HTR-8/SVneo (cell line): ENCODE data around the gene ZNF841.
"Not testable (repeated sequence)": the region's sequence is repeated elsewhere in the genome, so short reads cannot be mapped to it uniquely, and the experiment has no call there.

ENCODE experiments used
- DNase-seq: peaks from one replicate; pipeline ENCODE4 v3.0.0; 2011; ENCODE audit warnings: low spot score, mixed read lengths; ENCODE audit not compliant: insufficient read length
- FAIRE-seq: peaks from 2 replicates; lab custom pipeline; 2011; peaks lifted over from hg19 to GRCh38; lab: Jason Lieb, UNC

The ZNF841 gene

DNA sequence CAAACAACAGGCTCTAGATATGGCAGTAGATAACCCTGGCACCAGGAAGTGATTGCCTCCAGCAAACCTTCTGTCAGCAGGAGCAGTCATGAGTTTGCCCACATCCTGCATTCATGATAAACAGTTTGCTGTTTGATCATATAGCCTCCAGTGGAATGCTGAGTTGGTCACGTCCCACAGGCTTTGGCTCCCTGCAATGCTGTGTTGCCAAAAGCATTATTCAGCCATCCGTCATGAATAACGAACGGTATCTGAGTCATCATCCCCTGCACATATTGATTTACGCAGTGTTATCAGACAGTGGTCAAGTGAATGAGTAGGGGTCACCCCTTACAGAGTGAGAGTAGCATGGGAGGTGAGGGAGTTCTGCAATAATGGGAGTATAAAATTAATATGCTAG lies 25.1 kb downstream of the ZNF841 start:
- peak; percentile 92 for FAIRE-seq
- no peak for DNase-seq

DNA sequence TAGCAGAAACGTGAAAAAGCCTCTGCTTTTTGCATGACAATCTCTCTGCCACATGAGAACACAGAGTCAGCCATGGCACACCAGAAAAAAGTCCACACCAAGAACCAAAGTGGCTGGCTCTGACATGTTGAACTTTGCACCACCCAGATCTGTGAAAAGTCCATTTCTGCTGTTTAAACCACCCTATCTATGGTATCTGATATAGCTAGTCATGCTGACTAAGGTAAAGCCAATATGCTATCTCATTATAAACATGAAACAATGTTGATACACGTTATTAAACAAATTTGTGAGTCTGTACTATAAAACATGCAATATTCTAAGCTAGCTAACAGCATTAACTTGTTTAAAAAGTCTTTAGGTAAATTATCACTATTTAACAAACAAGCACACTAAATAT lies 25.9 kb downstream of the ZNF841 start:
- FAIRE-seq = no peak
- DNase-seq = no peak

- FAIRE-seq = no peak
- no peak for DNase-seq
These were observed 29.2 kb downstream of the ZNF841 start for GRCh38 chr19:52066258-52066863.

- no peak for FAIRE-seq
These were observed 30.2 kb downstream of the ZNF841 start for GRCh38 chr19:52065399-52065798.

DNA sequence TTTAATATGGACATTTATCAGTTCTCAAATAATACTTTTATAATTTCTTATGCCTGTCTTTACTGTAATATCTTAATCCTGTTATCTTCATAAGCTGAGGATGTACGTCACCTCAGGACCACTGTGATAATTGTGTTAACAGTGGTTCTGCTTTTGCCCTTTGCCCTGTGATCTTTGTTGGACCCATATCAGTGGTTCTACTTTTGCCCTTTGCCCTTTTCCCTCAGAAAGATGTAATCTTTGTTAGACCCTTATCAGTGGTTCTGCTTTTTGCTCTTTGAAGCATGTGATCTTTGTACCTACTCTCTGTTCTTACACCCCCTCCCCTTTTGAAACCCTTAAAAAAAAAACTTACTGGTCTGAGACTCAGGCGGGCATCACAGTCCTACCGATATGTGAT lies 39.1 kb downstream of the ZNF841 start:
- not testable (repeated sequence) for FAIRE-seq, DNase-seq

More at GRCh38 chr19:52065399-52065798, 30.2 kb downstream of the ZNF841 start:
- no peak for DNase-seq

GRCh38 chr19:52051736-52052135 lies 43.8 kb downstream of the ZNF841 start:
- not testable (repeated sequence) for DNase-seq

DNA sequence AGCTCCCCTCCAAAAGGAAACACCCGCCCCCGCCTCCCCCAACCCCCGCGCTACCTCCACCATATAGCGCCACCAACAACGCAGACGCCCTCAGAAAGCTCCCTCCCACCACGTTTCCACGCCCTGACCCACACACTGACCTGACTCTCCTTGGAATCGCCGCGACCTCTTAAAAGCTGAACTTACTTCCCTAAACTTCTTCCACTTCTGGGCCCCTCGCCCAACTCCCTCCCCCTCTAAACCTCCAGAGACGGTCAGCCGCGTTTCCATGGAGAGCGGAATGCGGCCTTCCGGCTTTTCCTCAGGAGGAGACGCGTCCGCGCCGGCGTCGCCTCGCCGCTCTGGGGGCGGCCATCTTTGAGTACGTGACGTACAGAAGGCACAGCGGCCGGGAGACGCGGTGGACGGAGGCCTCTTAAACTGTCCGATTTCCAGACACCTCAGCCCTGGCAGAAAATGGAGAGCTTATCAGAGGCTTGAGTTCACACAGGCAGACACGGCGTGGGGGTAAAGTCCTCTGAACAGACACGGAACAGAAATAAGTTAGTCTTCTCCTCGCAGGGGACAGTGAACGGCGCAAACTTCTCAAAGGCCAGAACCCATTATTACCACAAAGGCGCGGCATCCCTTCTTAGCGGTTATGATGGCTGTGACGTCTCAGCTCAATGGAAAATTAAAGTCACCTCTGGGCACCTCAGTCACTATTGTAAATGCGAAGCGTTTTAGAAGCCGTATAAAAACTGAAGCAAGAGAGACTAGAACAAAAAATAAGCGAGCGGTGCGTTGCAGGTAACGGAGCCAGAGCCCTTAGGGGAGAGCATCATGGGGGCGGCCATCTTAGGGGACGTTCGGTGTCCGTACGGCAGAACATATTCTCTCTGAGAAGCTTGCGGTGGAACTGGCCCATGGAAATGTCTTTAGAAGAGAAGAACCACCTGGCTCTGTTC lies 46.7 kb downstream of the ZNF841 start, which contains the start of gene ZNF432:
ZNF432 (minus strand) TSS at position 284 of the 947 bp plus-strand sequence. CDS start 1,970 bp downstream, outside the sequence.
- FAIRE-seq (no peak), DNase-seq (peak; percentile 84)

More at GRCh38 chr19:52051736-52052135, 43.8 kb downstream of the ZNF841 start:
- FAIRE-seq = not testable (repeated sequence)

DNA sequence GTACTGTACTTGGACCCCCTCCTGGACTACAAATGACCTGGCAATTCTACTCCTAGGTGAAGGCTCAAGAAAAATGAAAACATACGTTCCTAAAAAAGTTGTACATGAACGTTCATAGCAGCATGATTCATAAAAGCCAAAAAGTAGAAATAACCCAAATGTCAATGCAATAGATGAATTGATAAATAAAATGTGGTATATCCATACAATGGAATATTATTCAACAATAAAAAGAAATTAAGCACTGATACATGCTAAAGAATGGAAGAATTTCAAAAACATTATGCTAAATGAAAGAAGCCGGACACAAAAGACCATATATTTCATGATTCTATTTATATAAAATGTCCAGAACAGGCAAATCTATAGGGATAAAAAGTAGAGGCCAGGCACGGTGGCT lies 56.4 kb downstream of the ZNF841 start:
- FAIRE-seq (no peak), DNase-seq (no peak)

GRCh38 chr19:52034051-52034728 lies 61.4 kb downstream of the ZNF841 start:
- FAIRE-seq = no peak
- no peak for DNase-seq

GRCh38 chr19:52028780-52029123 lies 66.8 kb downstream of the ZNF841 start:
- FAIRE-seq (no peak), DNase-seq (no peak)

DNA sequence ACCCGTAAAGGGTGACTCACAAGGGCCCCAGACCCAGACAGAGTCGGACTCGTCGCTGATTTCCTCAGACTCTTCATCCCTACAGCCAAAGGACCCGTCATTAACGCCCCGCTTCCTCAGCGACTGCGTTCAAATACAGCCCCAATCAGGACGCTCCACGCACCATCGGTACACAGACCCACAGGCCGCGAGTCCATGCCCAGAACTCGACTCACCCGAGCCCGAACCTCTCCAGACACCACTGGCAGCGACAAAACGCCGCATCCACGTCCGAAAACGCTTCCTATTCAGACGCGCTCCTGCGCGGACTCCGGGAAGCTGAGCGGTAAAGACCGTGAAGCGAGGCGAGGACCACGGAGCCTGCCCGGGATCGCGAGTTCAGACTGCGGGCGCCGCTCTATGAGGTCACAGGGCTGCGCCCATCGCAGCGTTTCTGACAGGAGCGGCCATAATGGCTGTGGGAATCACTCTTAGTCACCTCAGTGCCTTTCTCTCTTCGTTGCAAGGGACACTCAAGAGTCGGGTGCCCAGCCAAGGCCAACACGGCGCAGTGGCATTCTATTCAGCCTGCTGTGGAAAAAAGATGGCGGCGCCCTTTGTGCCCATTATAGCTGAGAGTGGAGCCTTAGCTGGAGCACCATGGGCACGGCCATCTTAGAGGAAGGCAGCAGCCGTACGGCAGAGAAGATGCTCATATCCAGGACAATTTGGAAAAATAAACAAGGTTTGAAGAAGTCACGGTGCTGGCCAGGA lies 67.4 kb downstream of the ZNF841 start, which contains the start of gene ZNF614:
ZNF614 (minus strand) TSS at position 353 of the 753 bp plus-strand sequence. CDS start 2,634 bp downstream, outside the sequence.
- peak; percentile 51 for FAIRE-seq
- DNase-seq = peak; percentile 84

DNA sequence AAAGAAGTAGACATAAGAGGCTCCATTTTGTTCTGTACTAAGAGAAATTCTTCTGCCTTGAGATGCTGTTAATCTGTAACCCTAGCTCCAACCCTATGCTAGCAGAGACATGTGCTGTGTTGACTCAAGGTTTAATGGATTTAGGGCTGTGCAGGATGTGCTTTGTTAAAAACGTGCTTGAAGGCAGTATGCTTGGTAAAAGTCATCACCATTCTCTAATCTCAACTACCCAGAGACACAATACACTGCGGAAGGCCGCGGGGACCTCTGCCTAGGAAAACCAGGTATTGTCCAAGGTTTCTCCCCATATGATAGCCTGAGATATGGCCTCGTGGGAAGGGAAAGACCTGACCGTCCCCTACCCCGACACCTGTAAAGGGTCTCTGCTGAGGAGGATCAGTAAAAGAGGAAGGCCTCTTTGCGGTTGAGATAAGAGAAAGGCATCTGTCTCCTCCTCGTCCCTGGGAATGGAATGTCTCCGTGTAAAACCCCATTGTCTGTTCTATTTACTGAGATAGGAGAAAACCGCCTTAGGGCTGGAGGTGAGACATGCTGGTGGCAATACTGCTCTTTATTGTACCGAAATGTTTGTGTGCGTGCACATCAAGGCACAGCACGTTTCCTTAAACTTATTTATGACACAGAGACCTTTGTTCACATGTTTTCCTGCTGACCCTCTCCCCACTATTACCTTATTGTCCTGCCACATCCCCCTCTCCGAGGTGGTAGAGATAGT lies 69.1 kb downstream of the ZNF841 start:
- FAIRE-seq, DNase-seq: not testable (repeated sequence)

GRCh38 chr19:52024478-52024877 lies 71.1 kb downstream of the ZNF841 start:
- DNase-seq, FAIRE-seq: not testable (repeated sequence)

GRCh38 chr19:52022193-52022592 lies 73.4 kb downstream of the ZNF841 start:
- no peak for FAIRE-seq
- DNase-seq = no peak

GRCh38 chr19:52020506-52020905 lies 75.1 kb downstream of the ZNF841 start:
- FAIRE-seq = no peak

More at GRCh38 chr19:52020506-52020905, 75.1 kb downstream of the ZNF841 start:
- no peak for DNase-seq
